H1 (cell line): ENCODE results near the gene TOM1L2. TPM values are rescaled to one million over a fixed set of nuclear protein-coding genes. Genes with fewer than 3 reads are reported as not detected.
A peak's percentile ranks its signal among the peaks of the same experiment; 100 is the strongest.

Experiments used
- CTCF ChIA-PET: fragments of 300-600 bp; sonication (Branson Sonifier 250); formaldehyde crosslinking; loops from one replicate; lab custom pipeline; 2021; ENCODE audit not compliant: partially characterized antibody; lab: Charles Lee
- POLR2A ChIA-PET: fragments of 300-600 bp; sonication (Branson Sonifier 250); formaldehyde crosslinking; loops from one replicate; lab custom pipeline; 2021; ENCODE audit warnings: inconsistent platforms; ENCODE audit not compliant: partially characterized antibody; lab: Charles Lee
- DNase-seq, 2 experiments: peaks; one replicate each; pipeline versions ENCODE4 v3.0.0 to v3.0.0-alpha.2; 2010 to 2022; ENCODE audit warnings: low spot score in 2 of 2, low read depth in 1 of 2, mixed read lengths in 1 of 2
- FAIRE-seq: peaks from 2 replicates; lab custom pipeline; 2011; peaks lifted over from hg19 to GRCh38; lab: Jason Lieb, UNC
- H2AFZ ChIP-seq: 2 replicates; pipeline ENCODE4 v1.8.1; 2012; ENCODE audit warnings: low read length, inconsistent platforms
- H2AK5ac ChIP-seq: 2 replicates; pipeline ENCODE4 v1.6.1; 2013; ENCODE audit warnings: low read depth, low read length
- H2BK120ac ChIP-seq: replicated peaks from 2 replicates; pipeline ENCODE3; 2013; ENCODE audit warnings: low read depth, low read length, inconsistent platforms
- H2BK12ac ChIP-seq: 2 replicates; pipeline ENCODE4 v1.6.1; 2013; ENCODE audit warnings: low read depth, low read length
- H2BK15ac ChIP-seq: 2 replicates; pipeline ENCODE4 v1.6.1; 2013; ENCODE audit warnings: low read length
- H2BK20ac ChIP-seq: 2 replicates; pipeline ENCODE4 v1.6.1; 2013; ENCODE audit warnings: low read length
- H2BK5ac ChIP-seq: 2 replicates; pipeline ENCODE4 v1.6.1; 2013; ENCODE audit warnings: low read depth, low read length
- H3K14ac ChIP-seq: 2 replicates; pipeline ENCODE4 v1.6.1; 2013; ENCODE audit warnings: inconsistent platforms; ENCODE audit not compliant: insufficient read length
- H3K18ac ChIP-seq: 2 replicates; pipeline ENCODE4 v1.6.1; 2013; ENCODE audit warnings: low read length; ENCODE audit errors: extremely low read depth
- H3K23ac ChIP-seq: 2 replicates; pipeline ENCODE4 v1.6.1; 2013; ENCODE audit warnings: inconsistent platforms; ENCODE audit not compliant: insufficient read length
- H3K23me2 ChIP-seq: 2 replicates; pipeline ENCODE4 v1.6.1; 2013; ENCODE audit warnings: low read depth, low read length
- H3K27ac ChIP-seq: 2 replicates; pipeline ENCODE4 v1.6.1; 2011; ENCODE audit warnings: low read depth, low read length, inconsistent platforms
- H3K27me3 ChIP-seq, 4 experiments: replicated peaks in 1 of 4; 1 replicate in 1 of 4; 2 replicates in 3 of 4; pipeline versions ENCODE4 v1.6.1 to v1.8.1; 2011 to 2013; ENCODE audit warnings: low read length in 3 of 4, mild to moderate bottlenecking in 3 of 4, inconsistent platforms in 2 of 4, mixed read lengths in 2 of 4, moderate library complexity in 1 of 4; ENCODE audit not compliant: control insufficient read depth in 3 of 4, insufficient read depth in 3 of 4; ENCODE audit errors: extremely low read depth in 1 of 4
- H3K36me3 ChIP-seq, 4 experiments: 2 replicates each; pipeline versions ENCODE4 v1.6.1 to v1.8.1; 2011 to 2013; ENCODE audit warnings: mild to moderate bottlenecking in 4 of 4, low read length in 3 of 4, moderate library complexity in 2 of 4, control low read depth in 1 of 4, inconsistent platforms in 1 of 4; ENCODE audit not compliant: insufficient read depth in 4 of 4, control insufficient read depth in 2 of 4
- H3K4ac ChIP-seq: replicated peaks from 2 replicates; pipeline ENCODE3; 2013; ENCODE audit warnings: low read length, low read depth, mixed read lengths, inconsistent platforms; ENCODE audit not compliant: insufficient read length
- H3K4me1 ChIP-seq, 4 experiments: replicated peaks in 1 of 4; 1 replicate in 1 of 4; 2 replicates in 3 of 4; pipeline versions ENCODE4 v1.6.1 to v1.8.1; 2011 to 2013; ENCODE audit warnings: low read length in 3 of 4, inconsistent platforms in 2 of 4, mixed read lengths in 1 of 4; ENCODE audit not compliant: insufficient read depth in 4 of 4, control insufficient read depth in 3 of 4
- H3K4me2 ChIP-seq, 2 experiments: 2 replicates each; pipeline versions ENCODE4 v1.6.1 to v1.8.1; 2011 to 2013; ENCODE audit warnings: low read depth in 2 of 2, low read length in 2 of 2, control low read depth in 1 of 2, inconsistent platforms in 1 of 2, mild to moderate bottlenecking in 1 of 2; ENCODE audit not compliant: insufficient read depth in 1 of 2
- H3K4me3 ChIP-seq, 4 experiments: fragments of 200-600, 300-600 bp in 1 of 4; sonication (generic), shearing (Covaris generic), sonication (Bioruptor Twin) in 1 of 4; 2 replicates each; pipeline versions ENCODE4 v1.5.1 to v1.8.1; 2011 to 2016; ENCODE audit warnings: low read length in 4 of 4, low read depth in 3 of 4, control low read depth in 2 of 4, inconsistent platforms in 2 of 4, mild to moderate bottlenecking in 2 of 4, mixed read lengths in 1 of 4, moderate library complexity in 1 of 4; ENCODE audit not compliant: insufficient read depth in 2 of 4; ENCODE audit errors: extremely low read depth in 1 of 4
- H3K56ac ChIP-seq: replicated peaks from 2 replicates; pipeline ENCODE3; 2013; ENCODE audit warnings: low read depth, mild to moderate bottlenecking, mixed read lengths, low read length, inconsistent platforms; ENCODE audit not compliant: insufficient read length
- H3K79me1 ChIP-seq: 2 replicates; pipeline ENCODE4 v1.6.1; 2013; ENCODE audit warnings: low read depth, low read length, control low read depth
- H3K79me2 ChIP-seq, 2 experiments: 2 replicates each; pipeline versions ENCODE4 v1.6.1 to v1.8.1; 2012 to 2013; ENCODE audit warnings: low read length in 2 of 2, mild to moderate bottlenecking in 2 of 2, inconsistent platforms in 1 of 2; ENCODE audit not compliant: insufficient read depth in 2 of 2, control insufficient read depth in 1 of 2
- H3K9ac ChIP-seq, 4 experiments: replicated peaks in 1 of 4; 1 replicate in 1 of 4; 2 replicates in 3 of 4; pipeline versions ENCODE4 v1.6.1 to v1.8.1; 2011 to 2013; ENCODE audit warnings: low read depth in 3 of 4, low read length in 3 of 4, control low read depth in 2 of 4, mild to moderate bottlenecking in 2 of 4, moderate library complexity in 2 of 4, inconsistent platforms in 1 of 4; ENCODE audit errors: extremely low read depth in 1 of 4
- H3K9me3 ChIP-seq, 2 experiments: 2 replicates each; pipeline versions ENCODE4 v1.6.1 to v1.8.1; 2012 to 2013; ENCODE audit warnings: mild to moderate bottlenecking in 2 of 2, moderate library complexity in 2 of 2, control low read depth in 1 of 2, inconsistent platforms in 1 of 2, low read depth in 1 of 2, low read length in 1 of 2, mixed read lengths in 1 of 2; ENCODE audit not compliant: insufficient read depth in 2 of 2
- H4K20me1 ChIP-seq, 2 experiments: replicated peaks in 1 of 2; 2 replicates each; pipeline versions ENCODE3 to v1.8.1; 2011 to 2013; ENCODE audit warnings: inconsistent platforms in 2 of 2, low read length in 2 of 2, mild to moderate bottlenecking in 1 of 2; ENCODE audit not compliant: insufficient read depth in 2 of 2, control insufficient read depth in 1 of 2
- H4K5ac ChIP-seq: 2 replicates; pipeline ENCODE4 v1.6.1; 2013; ENCODE audit warnings: low read length, low read depth, mixed read lengths, inconsistent platforms; ENCODE audit not compliant: insufficient read length
- H4K8ac ChIP-seq: 2 replicates; pipeline ENCODE4 v1.8.0; 2013; ENCODE audit warnings: mild to moderate bottlenecking, moderate library complexity, low read length, inconsistent platforms; ENCODE audit not compliant: insufficient read depth; ENCODE audit errors: extremely low read depth
- H4K91ac ChIP-seq: replicated peaks from 2 replicates; pipeline ENCODE3; 2013; ENCODE audit warnings: low read length, mixed read lengths, inconsistent platforms; ENCODE audit not compliant: insufficient read length
- BACH1 ChIP-seq: IDR thresholded peaks from 2 replicates; pipeline ENCODE4 v1.6.1; 2012; ENCODE audit warnings: low read length, improper control_type of control experiment
- CBX5 ChIP-seq: fragments of 300-800, 300-1000 bp; sonication (generic); IDR thresholded peaks from 2 replicates; pipeline ENCODE4 v1.7.1; 2016; ENCODE audit warnings: antibody characterized with exemption, low read length, low read depth
- CTBP2 ChIP-seq: IDR thresholded peaks from 2 replicates; pipeline ENCODE4 v1.7.0; 2011; ENCODE audit warnings: borderline replicate concordance, mild to moderate bottlenecking, moderate library complexity, mixed read lengths, low read length; ENCODE audit not compliant: insufficient read depth, insufficient read length
- KDM4A ChIP-seq: IDR thresholded peaks from one replicate; pipeline ENCODE4 v1.7.1; 2012; ENCODE audit warnings: low read depth, mild to moderate bottlenecking, moderate library complexity, low read length, inconsistent platforms; ENCODE audit not compliant: severe bottlenecking
- NANOG ChIP-seq: IDR thresholded peaks from 2 replicates; pipeline ENCODE4 v1.6.1; 2011; ENCODE audit warnings: low read length, low read depth, mild to moderate bottlenecking, inconsistent platforms; ENCODE audit not compliant: insufficient read depth, poor library complexity, severe bottlenecking
- NRF1 ChIP-seq: IDR thresholded peaks from 2 replicates; pipeline ENCODE4 v1.6.1; 2011; ENCODE audit warnings: mild to moderate bottlenecking, low read depth, low read length, improper control_type of control experiment
- RBBP5 ChIP-seq: IDR thresholded peaks from 2 replicates; pipeline ENCODE4 v1.7.1; 2012; ENCODE audit warnings: low read depth, mild to moderate bottlenecking, inconsistent platforms, low read length, moderate library complexity, borderline replicate concordance
- RFX5 ChIP-seq: IDR thresholded peaks from 2 replicates; pipeline ENCODE4 v1.6.1; 2011; ENCODE audit warnings: low read depth, low read length, improper control_type of control experiment, borderline replicate concordance
- SIN3A ChIP-seq, 2 experiments: IDR thresholded peaks in 1 of 2; conservative IDR thresholded peaks in 1 of 2; 2 replicates each; pipeline ENCODE4 v1.6.1; 2011 to 2012; ENCODE audit warnings: low read length in 2 of 2, improper control_type of control experiment in 1 of 2, low read depth in 1 of 2, mild to moderate bottlenecking in 1 of 2
- SIRT6 ChIP-seq: IDR thresholded peaks from one replicate; pipeline ENCODE4 v1.7.1; 2012; ENCODE audit warnings: low read length, inconsistent platforms
- TAF7 ChIP-seq: optimal IDR thresholded peaks from 2 replicates; pipeline ENCODE3; 2011; ENCODE audit warnings: low read depth, mild to moderate bottlenecking, inconsistent platforms, low read length, moderate library complexity, borderline replicate concordance
- WGBS, 2 experiments: shearing (Covaris generic) in 1 of 2; methylation state at CpG; one replicate each; pipeline versions ENCODE4 v1.1.6 to v1.1.7; 2013 to 2015; ENCODE audit warnings: low lambda C conversion rate in 2 of 2, mixed read lengths in 2 of 2, inconsistent platforms in 1 of 2, low coverage in 1 of 2, missing lambda C conversion rate in 1 of 2; ENCODE audit not compliant: insufficient replicate concordance in 2 of 2, insufficient coverage in 1 of 2, insufficient read length in 1 of 2; ENCODE audit errors: extremely low coverage in 1 of 2, missing lambda C conversion rate in 1 of 2; 5-methylcytosine and 5-hydroxymethylcytosine counted together
- polyA plus RNA-seq, 7 experiments: library from polyadenylated mRNA; depleted of rRNA in 3 of 7; stranded (reverse) in 5 of 7; unstranded in 2 of 7; fragments of >200 nt in 5 of 7; fragments of 200-250 nt in 2 of 7; gene quantifications; 1 replicate in 5 of 7; 2 replicates in 1 of 7; 4 replicates in 1 of 7; pipeline versions ENCODE4 v1.2.1 to v1.2.3, GENCODE V29; 2011 to 2013; ENCODE audit warnings: missing spikeins in 2 of 7, mixed read lengths in 2 of 7
- total RNA-seq: library from RNA; stranded (reverse); fragmentation: NEBNext Ultra II Directional; extraction: Animal tissue kit (Norgen Biotek cat#: 25700); gene quantifications from 2 replicates; pipeline ENCODE4 v1.2.1, GENCODE V29; 2021
- TF ChIP-seq, protein P1 (sequence below): IDR thresholded peaks from 2 replicates; pipeline ENCODE4 v1.6.1; 2012; ENCODE audit warnings: inconsistent platforms

The TOM1L2 gene
- total and polyA plus RNA-seq, 2 of the 8 experiments (the other 6 are each of a cell fraction or from before 2014, with no cell fraction given): 2.0 to 3.4 TPM

DNA sequence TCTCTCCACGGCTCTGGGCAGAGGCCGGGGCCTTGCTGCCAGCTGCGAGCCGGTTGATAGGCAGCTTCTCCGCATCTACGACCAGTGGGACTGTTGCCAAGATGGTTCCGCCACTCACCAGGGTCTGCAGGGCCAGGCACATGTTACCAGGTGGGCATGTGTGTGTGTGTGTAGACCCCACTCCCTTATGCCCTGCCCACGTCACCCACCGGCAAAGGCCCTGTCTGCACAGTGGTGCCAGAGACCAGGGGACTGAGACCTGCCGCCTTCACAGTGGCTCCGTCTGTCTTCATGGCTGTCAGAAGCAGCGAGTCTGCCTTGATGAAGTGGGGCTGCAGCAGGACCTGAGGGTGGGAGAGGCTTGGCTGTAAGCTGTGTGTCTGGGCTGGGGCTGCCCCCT, 153.1 kb downstream of the TOM1L2 start:
- no peaks in the 10 kb centered on the region; a peak in 1 of 7 replicates for H3K27me3 ChIP-seq
- no peak overlapping the region for H3K14ac ChIP-seq
- H2AFZ ChIP-seq: no peak overlapping the region
- POLR2A ChIA-PET: interaction anchor here (1.1 to 24.7 kb wide), 3 partner anchors 10 to 18 kb away, joined by 4 to 532 read pairs (median 5); partner anchors contain the start of gene SREBF1
- no peak overlapping the region for H4K5ac ChIP-seq
- 0 out of 2 replicates have a peak overlapping the region, but pooled peaks have one; percentile 49 for H2BK5ac ChIP-seq
- peaks cover 36 to 54% of the 10 kb centered on the region in 2 experiments for H4K20me1 ChIP-seq
- 89% methylated on average over 12 of the region's 12 CpGs; no CpG with 5 or more reads in 1 of the 2 experiments for WGBS, 2 experiments
- no peak overlapping the region for H2AK5ac ChIP-seq
- H3K9me3 ChIP-seq: no peaks in the 10 kb centered on the region
- no peak overlapping the region for H2BK20ac ChIP-seq
- no peak for FAIRE-seq
- H3K4me1 ChIP-seq: peaks cover 3 to 25% (median 17%) of the 10 kb centered on the region in 4 experiments
- H3K18ac ChIP-seq: no peak overlapping the region
- peaks cover 23 to 55% (median 37%) of the 10 kb centered on the region in 4 experiments; a peak in 7 of 8 replicates for H3K36me3 ChIP-seq
- CTCF ChIA-PET: interaction anchor here (0.8 to 18.1 kb wide), 7 partner anchors 7 to 100 kb away, joined by 3 to 375 read pairs (median 3); partner anchors contain the start of gene SREBF1
- H3K27ac ChIP-seq: no peak overlapping the region
- H2BK12ac ChIP-seq: 0 out of 2 replicates have a peak overlapping the region, but pooled peaks have one; percentile 1
- H4K8ac ChIP-seq: no peak overlapping the region; the same call in 1 of the 2 replicates
- H3K9ac ChIP-seq: no peak overlapping the region
- no peak overlapping the region for H3K4me2 ChIP-seq
- H3K79me1 ChIP-seq: peaks cover 31% of the 10 kb centered on the region
- no peak overlapping the region for H4K91ac ChIP-seq
- no peak overlapping the region for H2BK120ac ChIP-seq
- peaks cover 4 to 32% of the 10 kb centered on the region in 2 experiments; a peak in 3 of 4 replicates for H3K79me2 ChIP-seq
- H3K23ac ChIP-seq: no peak overlapping the region
- no peak overlapping the region for H3K4me3 ChIP-seq
- DNase-seq: no peak
- no peak overlapping the region for H3K4ac ChIP-seq
- H2BK15ac ChIP-seq: no peak overlapping the region
- H3K56ac ChIP-seq: no peak overlapping the region
- H3K23me2 ChIP-seq: peaks cover 2% of the 10 kb centered on the region
- TF ChIP-seq SIRT6 (no peak), TAF7 (no peak), RFX5 (no peak), CTBP2 (no peak), BACH1 (no peak), SIN3A (conservative IDR thresholded peaks at IDR 0.05 in 1 of 2, IDR thresholded peaks at IDR 0.05 in 1 of 2; ENCODE audit: low read depth in 1 of 2, low read length in 2 of 2) (no peak), CBX5 (no peak), KDM4A (no peak), NANOG (no peak), RBBP5 (no peak), NRF1 (no peak)
- TF ChIP-seq, protein P1, sequence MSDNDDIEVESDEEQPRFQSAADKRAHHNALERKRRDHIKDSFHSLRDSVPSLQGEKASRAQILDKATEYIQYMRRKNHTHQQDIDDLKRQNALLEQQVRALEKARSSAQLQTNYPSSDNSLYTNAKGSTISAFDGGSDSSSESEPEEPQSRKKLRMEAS: no peak
